Right lobe of liver (tissue), 4 donors: Measurements from ENCODE around the gene CDCA5.

Source experiments
- CTCF ChIP-seq, 4 donors: fragments of 200-600 bp in 3 of 4; fragments of 450-650 bp in 1 of 4; IDR thresholded peaks; one replicate each; pipeline versions ENCODE4 v1.5.1 to v1.8.0; 2016 to 2022; ENCODE audit warnings: antibody characterized with exemption in 4 of 4, mild to moderate bottlenecking in 2 of 4
- POLR2A ChIP-seq: fragments of 450-650 bp; IDR thresholded peaks from one replicate; pipeline ENCODE4 v1.6.1; 2017; ENCODE audit warnings: antibody characterized with exemption, mild to moderate bottlenecking
- donor health status: DM: no; HTN: no; CAD: no.
- donor health status: DM: no; HTN: no; CAD: no.
- donor health status: DM: no; HTN: yes; CAD: no.

GRCh38 chr11:65125197-65126056, 41.6 kb upstream of the CDCA5 start:
- TF ChIP-seq CTCF (IDR thresholded peaks at IDR 0.05) (no peak), POLR2A (no peak)
